GM10266 (cell line): Measurements from ENCODE around the gene PIGL.
"Not testable (repeated sequence)": the region's sequence is repeated elsewhere in the genome, so short reads cannot be mapped to it uniquely, and the experiment has no call there.

Experiments
- DNase-seq: peaks from one replicate; pipeline ENCODE4 v3.0.0; 2012; ENCODE audit errors: extremely low spot score
- TF ChIP-seq, protein P1 (sequence below): IDR thresholded peaks from 2 replicates; pipeline ENCODE4 v1.5.1; 2012; ENCODE audit warnings: mild to moderate bottlenecking, low read depth; ENCODE audit not compliant: control insufficient read depth, insufficient read depth; ENCODE audit errors: missing control alignments

PIGL gene

GRCh38 chr17:16300554-16300953 is 83.5 kb downstream of the PIGL start:
- DNase-seq: peak; percentile 1
- TF ChIP-seq, protein P1, sequence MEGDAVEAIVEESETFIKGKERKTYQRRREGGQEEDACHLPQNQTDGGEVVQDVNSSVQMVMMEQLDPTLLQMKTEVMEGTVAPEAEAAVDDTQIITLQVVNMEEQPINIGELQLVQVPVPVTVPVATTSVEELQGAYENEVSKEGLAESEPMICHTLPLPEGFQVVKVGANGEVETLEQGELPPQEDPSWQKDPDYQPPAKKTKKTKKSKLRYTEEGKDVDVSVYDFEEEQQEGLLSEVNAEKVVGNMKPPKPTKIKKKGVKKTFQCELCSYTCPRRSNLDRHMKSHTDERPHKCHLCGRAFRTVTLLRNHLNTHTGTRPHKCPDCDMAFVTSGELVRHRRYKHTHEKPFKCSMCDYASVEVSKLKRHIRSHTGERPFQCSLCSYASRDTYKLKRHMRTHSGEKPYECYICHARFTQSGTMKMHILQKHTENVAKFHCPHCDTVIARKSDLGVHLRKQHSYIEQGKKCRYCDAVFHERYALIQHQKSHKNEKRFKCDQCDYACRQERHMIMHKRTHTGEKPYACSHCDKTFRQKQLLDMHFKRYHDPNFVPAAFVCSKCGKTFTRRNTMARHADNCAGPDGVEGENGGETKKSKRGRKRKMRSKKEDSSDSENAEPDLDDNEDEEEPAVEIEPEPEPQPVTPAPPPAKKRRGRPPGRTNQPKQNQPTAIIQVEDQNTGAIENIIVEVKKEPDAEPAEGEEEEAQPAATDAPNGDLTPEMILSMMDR: no peak

GRCh38 chr17:16301963-16302855 is 85.2 kb downstream of the PIGL start:
- TF ChIP-seq, protein P1: no peak
- no peak for DNase-seq

DNA sequence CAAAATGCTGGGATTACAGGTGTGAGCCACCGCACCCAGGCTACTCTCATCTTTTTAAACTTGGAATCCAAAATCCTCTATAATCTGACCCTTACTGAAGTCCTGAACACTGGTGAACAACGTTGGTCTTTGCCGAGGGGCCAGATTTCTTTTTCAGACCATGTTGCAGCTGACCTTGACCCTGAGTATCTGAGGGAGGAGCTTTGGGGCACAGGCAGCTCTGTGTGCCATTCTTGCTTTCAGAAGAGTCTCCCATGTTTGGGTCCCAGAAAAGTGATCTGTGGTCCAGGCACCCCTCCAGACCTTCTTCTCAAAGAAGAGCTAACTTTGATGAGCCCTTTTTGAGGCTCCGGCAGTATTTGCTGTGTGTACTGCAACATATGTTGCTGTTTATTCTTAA is 85.8 kb downstream of the PIGL start:
- TF ChIP-seq, protein P1: no peak

GRCh38 chr17:16304830-16305229 is 87.8 kb downstream of the PIGL start:
- TF ChIP-seq, protein P1: peak; percentile 52
- DNase-seq: no peak

More for the DNA sequence above, 85.8 kb downstream of the PIGL start:
- DNase-seq: no peak

DNA sequence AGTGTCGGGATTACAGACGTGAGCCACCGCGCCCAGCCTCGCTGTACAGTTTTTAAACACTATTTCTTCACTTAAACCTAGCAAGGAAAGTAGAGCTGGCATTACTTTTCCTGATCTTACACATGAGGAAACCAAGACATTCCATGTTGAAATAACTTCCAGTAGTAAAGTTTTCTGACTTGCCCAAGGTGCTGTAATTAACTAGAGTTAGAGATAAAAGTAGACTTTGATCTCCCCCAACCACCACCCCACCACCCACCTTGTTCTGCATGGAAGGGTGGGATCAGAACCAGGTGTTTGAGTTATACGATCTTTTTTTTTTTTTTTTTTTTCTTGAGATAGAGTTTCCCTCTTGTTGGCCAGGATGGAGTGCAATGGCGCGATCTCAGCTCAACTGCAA is 89.2 kb downstream of the PIGL start:
- TF ChIP-seq, protein P1: no peak
- no peak for DNase-seq

GRCh38 chr17:16312061-16312460 is 95.1 kb downstream of the PIGL start:
- not testable (repeated sequence) for DNase-seq

DNA sequence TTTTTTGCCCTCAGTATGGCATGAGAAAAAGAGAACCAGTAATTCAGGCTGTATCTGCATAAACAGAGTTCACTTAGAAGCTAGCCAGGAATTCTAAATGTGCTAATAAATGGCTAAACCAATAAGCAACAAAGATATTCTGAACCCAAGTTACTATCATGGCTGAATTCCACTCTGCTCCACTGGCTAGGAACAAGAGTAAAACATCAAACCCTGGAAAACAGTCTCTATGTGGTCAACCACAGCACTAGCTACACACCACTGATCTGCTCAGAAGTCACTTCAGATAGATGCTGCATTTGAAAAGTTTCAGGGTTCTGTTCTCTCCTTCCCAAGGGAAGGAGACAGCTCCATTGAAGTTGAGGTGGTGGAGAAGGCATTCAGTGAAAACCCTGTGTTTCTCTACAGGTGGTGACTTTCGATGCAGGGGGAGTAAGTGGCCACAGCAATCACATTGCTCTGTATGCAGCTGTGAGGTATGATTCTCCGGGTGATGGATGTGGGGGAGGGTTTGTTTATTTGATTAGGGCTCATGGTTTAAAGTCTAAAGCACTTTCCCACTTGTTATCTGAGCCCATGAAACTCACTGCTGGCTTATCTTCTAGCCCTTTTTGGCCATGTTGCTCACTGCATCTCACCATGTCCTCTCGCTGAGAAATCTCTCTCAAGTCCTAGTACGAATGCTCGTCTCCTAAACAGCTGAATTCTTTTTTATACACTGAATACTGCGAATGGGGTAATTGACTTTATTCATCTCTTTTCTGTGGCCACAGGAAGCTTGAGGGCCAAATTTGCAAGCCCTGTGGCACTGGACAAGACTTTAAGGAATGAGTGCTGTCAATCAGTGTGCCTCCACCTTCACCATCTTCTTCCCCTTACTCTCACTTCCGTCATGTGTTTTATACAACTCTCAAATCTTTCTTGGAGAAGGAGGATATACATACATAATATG is 96.4 kb downstream of the PIGL start:
- DNase-seq: peak; percentile 32

More for the DNA sequence above, 96.4 kb downstream of the PIGL start:
- TF ChIP-seq, protein P1: no peak
